GM18499 (cell line): ENCODE measurements around the gene LSM6.
A peak's percentile ranks its signal among the peaks of the same experiment; 100 is the strongest.

Experiments
- ATAC-seq: cut with Tn5 transposase; IDR thresholded peaks from one replicate; pipeline ENCODE4 v1.9.1; 2021; ENCODE audit warnings: moderate number of reproducible peaks; ENCODE audit not compliant: insufficient read depth, unreplicated experiment

The LSM6 gene

DNA sequence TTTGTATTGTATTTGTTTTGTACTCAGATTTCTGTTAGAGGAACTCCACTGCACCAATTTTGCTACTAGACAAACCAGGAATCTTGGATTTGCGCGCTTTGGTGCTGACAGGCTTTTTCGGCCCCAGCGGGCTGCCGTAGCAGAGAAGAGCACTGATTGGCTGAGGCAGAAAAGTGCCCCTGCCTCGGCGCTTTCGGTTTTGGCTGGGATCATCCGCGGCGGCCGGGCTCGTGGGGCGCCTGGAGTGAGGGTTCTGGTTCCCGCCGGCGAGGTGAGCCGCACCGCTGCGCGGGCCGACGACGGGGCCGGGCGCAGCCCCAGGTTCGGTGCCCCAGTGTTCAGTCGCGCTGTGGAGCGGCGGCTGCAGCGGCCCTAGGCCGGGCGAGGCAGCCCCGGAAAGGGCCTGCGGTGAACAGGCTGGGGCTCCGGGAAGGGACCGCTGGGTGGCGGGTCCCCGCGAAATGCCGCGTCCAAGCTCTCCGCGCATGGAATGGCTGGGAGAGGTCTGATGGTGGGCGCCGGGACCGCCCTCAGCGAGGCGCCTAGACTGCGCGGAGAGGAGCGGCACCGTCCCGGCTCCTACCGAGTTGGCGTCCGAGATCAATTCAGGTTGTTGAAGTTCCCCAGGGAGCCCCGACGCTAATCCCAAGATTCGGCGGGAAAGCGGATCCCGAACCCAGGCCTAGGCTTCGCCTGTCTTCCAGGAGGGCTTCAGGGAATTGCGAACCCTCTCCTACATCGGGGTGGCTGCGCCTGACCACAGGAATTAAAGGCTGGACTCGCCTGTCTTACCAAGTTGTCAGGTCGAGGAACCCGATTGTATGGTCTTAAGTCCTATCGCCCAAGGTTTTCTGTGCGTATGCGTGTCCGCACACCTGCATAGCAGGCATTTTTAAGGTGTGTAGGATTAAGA is at the start of gene LSM6:
LSM6 (plus strand) TSS at position 178 of the 913 bp plus-strand sequence. CDS start 7,204 bp downstream, outside the sequence.
- peak; percentile 85 for ATAC-seq

DNA sequence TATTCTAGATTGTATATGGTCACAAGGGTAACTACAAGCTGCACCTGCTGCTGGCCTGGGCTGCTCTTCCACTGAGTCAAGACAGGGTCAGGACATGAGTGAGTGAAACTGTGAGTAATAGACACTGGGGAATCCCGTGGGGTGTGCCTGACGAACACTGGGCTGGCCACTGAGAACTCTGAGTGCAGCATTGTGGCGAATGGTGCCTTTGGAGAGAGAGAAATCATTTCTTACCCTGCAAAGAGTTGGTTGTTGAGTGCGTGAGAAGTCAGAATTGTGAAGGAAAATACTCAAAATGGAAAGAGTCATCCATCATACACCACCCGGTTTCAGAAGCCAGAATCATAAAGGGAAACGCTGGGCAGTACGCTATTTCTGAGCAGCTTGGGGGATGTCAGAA is 43.1 kb upstream of the LSM6 start:
- ATAC-seq = peak; percentile 99

DNA sequence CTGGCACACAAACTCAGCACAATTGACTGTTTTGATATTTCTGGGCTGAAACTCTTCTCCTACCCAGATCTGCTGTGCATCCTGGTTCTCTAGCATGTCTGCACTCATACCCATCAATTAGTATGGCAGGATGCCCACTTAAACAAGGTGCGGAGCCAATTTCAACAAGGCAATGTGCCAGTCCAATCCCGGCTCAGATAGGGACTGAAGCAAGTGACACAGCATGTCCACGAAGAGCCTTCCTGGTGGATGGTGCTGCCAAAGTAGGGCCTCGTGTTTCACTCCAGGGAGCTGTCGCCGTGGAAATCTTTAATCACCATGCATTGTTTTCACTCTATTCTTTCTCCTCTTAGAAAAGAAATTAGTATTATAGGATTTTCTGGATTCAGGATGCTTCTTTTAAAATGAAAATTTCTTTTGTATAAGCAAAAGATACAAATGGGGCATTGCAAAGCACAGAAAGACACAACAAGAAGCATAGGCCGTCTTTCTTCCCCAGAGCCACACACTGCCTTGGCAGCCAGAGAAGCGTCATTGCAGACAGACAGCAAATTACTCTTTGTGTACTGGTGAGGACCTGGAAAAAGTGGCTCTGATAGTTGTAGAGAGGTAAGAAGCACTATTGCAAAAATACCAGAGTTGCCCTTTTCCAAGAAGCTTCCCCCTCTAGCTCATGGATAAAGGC is 40.6 kb upstream of the LSM6 start:
- ATAC-seq = no peak

DNA sequence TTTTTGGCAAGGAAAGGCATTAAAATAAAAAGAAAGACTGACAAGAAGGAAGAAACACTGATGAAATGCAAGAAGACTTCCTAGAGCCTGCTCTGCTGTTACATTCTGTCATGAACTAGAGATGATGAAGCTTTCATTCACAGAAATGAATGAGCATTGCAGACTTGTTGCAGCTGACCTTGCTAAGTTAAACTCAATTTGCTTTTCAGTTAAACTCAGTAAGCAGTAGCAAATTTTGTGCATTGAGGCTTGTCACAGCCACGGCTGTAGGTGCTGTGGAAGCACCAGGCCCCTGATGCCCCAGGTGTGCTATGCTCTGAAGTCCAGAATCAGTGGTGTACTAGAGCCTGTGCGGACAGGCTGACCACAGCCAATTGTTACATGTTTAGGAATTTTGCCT is 39.6 kb upstream of the LSM6 start:
- ATAC-seq = no peak

DNA sequence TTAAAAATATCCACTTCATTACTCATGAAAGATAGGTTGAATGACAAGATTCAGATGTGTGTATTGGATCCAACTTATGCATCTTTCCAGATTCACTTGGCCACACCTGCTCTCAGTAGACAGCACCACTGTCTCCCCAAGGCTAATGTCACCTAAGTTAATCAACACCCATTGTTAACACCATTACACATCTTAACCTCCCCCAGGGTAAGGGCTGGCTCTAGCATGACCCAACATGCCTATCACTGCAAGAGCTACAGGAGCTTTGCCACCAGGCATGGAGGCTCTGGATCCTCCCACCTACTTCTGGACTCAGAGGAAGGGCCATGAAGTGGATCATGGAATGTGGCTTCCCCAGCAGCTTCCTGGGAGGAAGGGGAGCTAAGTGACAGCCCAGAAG is 32.8 kb upstream of the LSM6 start:
- no peak for ATAC-seq

DNA sequence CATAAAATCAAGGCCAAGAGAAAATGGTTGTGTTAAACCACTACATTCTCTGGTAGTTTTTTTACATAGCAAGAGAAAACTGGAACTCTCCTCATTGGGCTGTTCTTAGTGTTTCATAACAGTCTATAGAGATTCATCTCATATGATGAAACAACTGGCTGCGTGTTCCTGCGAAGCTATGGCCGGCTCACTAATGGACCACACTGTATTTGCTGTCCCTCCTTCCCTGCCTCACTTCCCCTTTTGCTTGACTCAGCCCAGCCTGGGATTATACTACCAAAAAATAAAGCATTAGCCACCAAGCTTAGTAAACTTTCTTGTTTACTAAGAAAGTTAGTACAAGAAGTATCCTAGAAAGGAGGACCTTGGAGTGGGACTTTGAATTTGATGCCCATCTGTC is 31.6 kb upstream of the LSM6 start:
- no peak for ATAC-seq

DNA sequence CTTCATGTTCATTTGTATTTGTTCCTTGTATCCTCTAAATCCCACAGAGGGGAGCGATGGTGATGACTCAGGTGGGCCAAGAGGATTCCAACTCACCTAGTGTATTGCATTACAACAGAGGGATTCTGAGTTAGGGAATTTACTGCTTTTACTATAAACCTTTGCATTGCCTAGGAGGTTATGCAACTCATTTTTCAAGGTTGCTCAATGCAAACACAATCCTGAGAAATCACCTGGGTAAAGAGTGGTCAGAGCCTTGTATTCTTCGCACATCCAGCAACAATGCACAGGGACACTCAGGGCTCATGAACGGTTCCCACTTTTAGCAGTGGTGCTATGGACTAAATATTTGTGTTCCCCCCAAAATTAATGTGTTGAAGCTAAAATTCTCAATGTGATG is 28.6 kb upstream of the LSM6 start:
- no peak for ATAC-seq

DNA sequence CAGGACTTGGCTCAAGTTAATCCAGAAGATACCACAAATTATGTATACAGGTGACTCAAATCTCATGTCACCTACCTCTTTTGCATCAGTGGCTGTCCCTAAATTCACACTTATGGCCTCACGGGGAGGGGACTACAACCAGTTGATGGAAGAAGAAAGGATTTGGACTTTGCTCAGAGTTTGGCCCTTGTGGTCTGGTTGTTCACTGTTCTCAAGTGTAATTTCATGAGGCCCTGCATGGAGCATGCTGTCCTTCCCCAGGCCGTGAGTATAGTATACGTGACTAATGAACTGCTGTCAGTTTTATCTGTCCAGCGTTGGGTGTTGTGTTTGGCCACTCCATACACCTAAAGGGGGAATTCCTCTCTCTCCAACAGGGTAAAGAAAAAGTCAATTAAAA is 27.5 kb upstream of the LSM6 start:
- ATAC-seq = no peak

DNA sequence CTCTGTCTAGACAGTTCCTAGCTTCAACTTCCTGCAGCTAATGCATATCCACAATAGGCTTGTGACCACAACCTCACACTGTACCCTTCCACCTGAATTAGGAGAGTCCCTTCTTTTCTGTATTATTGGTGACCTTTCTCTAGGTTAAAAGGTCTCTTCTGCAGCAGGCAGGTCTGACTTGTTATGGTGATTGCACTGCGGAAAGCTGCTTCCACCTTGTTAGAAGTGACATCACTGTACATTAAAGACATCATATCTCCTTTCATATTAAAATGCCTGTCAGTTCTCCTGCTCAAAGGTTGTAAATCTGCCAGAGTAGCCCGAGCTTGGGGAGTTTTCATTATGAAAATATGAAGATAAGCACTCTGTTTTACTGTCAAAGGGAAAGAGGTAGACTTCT is 21.5 kb upstream of the LSM6 start:
- no peak for ATAC-seq

DNA sequence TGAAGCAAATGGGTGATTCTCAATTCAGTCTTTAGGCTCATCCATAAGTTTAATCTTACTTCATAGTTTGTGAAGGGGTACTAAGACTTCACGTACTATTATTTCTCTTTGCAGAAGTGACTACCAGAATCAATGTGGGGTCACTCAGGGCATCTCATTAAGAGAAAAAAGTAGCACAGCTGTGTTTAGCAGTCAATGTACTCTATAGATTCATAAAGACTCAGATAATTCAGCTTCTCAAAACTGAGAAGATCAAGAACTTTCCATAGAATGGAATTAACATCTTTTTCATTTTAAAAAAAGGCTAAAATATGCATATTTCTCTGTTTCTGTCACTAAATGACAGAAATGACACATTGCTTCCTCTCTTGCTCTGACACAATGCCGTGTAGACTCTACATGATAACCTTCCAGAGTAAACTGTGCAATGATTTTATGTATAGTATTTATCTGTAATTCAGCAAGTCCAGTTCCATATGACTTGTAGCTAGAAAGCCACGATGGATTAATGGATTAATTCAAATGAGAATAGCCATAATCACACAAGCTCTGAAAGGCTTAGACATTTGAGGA is 20.3 kb upstream of the LSM6 start:
- no peak for ATAC-seq

DNA sequence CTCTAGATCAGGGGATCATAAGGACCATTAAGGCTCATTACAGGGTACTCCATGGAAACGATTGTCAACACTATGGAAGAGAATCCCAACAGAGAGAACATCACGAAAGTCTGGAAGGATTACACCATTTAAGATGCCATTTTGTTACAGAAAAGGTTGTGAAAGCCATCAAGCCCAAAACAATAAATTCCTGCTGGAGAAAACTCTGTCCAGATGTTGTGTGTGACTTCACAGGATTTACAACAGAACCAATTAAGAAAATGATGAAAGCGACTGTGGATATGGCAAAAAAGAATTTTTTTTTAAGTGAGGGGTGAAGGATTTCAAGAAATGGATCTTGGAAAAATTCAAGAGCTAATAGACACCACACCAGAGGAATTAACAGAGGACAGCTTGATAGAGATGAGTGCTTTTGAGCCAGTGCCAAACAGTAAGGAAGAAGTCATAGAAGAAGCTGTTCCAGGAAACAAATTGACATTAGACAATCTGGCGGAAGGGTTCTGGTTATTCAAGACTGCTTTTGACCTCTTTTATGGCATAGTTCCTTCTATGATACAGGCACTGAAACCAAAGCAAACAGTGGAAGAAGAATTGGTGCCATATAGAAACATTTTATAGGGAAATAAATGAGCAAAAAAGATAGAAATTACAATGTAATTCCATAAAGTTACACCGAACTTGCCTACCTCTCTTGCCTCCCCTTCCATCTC is 17.3 kb upstream of the LSM6 start:
- ATAC-seq = no peak

DNA sequence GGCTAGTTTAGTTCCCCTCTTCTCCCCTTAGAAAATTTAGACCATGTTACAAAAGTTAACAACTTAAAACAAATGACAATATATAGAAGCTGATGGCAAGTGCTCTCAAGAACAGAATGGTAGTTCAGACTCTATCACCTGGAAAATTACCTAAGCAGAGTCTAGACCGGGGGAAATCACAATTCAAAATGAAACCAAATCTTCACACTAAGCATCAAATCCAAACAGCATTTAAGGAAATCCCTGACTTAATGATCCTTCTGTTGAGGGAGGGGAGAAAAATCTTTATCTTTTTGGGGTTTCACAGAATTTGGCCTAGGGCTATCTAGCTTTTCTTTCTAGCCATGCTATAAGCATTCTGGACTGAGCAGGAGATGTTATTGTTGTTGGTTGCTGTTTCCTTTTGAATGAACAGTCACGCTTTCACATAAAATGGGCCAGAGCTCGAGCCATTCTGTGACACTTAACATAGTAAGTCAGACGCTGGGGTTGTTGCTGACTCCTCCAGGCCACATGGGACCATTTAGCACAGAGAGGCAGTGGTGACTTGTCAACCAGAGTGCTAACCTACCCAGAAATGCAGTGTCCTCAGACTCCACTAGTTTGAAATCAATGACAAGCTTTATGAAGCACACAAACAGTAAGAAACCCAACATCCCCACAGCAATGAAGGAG is 16.0 kb upstream of the LSM6 start:
- ATAC-seq = peak; percentile 47

DNA sequence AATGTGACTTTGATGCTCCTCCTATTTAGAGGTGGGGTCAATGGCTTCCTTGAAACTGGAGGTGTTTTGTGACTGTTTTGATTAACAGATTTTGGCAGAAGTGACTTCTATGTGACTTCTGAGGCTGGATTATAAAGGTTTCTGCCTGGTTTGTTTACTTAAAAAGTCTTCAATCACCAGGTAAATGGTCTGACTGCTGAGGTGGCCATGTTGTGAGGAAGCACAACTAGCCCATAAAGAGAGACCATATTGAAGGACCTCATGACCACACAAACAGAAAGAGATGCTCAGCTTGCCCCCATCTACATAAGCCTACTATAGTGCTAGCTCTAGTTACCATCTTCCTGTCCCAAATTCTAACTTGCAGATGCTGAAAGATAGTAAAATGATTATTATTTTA is 14.3 kb upstream of the LSM6 start:
- ATAC-seq = no peak

DNA sequence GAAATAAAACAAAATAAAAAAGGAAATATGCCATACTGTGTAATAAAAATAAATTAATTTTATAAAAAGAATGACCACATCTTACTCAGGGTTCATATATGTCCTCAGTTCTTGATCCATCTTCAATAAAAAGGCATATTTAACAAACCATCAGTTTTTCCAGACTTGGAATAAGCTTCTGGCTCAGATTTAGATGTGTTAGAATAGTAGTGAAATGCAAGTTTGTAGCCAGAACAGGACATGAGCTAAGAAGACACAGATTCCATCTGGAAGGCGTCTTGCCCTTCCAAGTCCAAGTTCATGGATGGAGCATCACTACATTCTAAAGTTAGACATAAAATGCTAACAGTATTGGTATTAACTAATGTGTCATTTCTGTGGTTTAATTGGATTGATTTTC is 10.3 kb upstream of the LSM6 start:
- no peak for ATAC-seq

DNA sequence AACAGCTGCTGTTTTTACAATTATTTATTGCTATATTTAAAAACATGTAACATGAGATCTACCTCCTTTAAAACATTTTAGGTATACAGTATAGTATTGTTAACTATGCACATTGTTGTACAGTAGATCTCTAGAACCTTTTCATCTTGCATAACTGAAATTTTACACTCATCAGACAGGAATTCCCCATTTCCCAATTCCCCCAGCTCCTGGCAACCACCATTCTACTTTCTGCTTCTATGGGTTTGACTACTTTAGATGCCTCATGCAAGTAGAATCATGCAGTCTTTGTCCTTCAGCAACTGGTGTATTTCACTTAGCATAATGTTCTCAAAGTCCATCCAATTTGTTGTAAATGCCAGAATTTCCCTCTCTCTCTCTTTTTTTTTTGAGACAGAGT is 9.7 kb upstream of the LSM6 start:
- ATAC-seq = no peak

DNA sequence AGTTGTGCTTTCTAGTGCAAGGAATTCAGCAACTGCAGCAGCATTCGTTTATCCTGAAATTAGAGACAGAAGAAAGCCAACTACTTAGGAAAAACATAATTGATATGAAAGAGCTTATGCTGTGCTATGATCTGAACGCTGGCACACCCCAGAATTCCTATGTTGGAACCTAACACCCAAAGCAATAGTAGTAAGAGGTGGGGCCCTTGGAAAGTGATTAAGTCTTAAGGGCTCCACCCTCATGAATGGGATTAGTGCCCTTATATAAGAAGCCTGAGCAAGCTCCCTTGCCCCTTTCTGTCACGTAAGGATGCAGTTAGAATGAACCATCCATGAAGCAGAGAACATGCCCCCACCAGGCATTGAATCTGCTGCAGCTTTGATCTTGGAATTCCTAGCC is 5.4 kb upstream of the LSM6 start:
- no peak for ATAC-seq

DNA sequence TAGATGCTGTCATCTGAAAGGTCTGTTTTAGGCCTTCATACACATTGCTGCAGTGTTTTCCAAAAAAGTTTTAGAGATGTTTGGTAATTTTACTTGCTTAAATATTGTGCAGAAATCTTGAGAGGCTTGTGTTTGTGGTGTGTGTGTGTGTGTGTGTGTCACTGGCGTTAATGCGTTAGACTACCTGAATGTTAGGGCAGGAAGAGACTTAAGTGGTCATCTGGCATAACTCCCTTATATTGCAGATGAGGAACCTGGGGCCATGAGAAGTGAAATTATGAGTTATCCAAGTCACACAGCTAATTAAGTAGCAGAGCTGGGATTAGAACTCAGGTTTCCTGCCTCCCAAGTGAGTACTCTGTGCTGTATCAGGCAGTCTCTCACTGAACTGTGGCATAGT is 1.4 kb downstream of the LSM6 start:
- no peak for ATAC-seq

DNA sequence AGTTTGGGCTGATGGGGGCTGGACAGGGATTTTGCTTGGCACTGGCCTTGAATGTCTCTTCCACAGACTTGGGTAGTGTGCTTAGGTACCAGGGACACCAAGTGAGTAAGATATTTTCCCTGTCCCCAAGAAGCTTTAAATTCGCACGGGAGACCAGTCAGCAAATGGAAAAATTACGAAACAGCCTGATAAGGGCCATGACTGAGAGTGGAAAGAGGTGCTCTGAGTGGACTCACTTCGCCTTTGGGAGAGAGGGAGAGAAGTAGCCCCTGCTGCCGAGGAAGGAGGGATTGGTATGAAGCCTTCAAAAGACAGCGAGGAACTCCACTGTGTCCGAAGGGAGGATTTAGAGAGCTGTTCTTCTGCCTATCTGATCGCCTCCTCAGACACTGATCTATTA is 2.6 kb downstream of the LSM6 start:
- ATAC-seq = no peak

DNA sequence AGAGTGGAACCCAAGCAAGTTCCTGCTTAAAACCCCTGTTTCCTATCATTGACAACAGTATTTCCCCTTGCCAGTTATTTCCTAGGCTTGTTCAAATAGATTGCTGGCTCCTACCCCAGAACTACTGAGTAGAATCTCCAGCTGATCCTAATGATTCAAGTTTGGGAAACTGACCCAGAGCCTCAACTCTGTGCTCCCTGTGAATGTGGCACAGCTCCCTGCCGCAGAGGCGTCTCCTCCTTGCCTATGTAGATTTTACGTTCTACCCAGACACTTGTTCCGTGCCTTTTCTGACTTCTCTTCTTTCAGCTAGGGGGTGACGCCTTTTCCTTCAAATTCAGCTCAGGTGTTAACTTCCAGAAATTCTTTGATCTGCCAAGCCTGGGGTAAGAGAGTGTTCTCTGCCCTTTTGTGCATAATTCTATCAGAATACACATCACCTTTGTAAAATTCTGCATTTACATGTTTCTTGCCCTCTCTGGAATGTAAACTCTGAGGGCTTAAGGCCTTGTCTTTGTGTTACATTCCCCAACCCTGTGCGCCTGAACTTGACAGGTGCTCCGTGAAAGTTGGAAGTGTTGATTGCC is 4.4 kb downstream of the LSM6 start:
- no peak for ATAC-seq

DNA sequence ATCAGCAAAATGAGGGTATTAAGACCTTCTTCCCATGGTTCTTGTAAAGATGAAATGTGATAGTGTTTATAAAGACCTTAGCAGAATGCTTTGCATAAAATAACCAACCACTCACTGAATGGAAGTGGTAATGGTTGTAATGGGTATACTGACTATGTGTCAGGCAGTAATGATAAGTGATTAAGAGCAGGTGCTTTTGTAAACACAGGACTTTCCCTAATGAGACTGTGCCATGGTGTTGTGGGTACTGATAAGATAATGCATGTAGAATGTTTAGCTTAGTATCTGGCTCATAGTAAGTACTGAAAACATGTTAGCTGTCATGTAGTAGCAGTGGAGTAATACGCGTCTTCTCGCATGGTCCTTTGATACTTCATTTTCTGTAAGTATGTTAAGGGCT is 6.9 kb downstream of the LSM6 start:
- no peak for ATAC-seq
